ENCODE results near the gene SLC41A2.

Gene SLC41A2

GRCh38 chr12:104929368-104929767 is 28.7 kb downstream of the SLC41A2 start:
- no peak for DNase-seq (ENCODE audit: low spot score)

GRCh38 chr12:104928036-104928745 is 29.9 kb downstream of the SLC41A2 start:
- DNase-seq (ENCODE audit: low spot score), result no peak

GRCh38 chr12:104925501-104925900 is 32.6 kb downstream of the SLC41A2 start:
- DNase-seq (ENCODE audit: low spot score), result no peak

DNA sequence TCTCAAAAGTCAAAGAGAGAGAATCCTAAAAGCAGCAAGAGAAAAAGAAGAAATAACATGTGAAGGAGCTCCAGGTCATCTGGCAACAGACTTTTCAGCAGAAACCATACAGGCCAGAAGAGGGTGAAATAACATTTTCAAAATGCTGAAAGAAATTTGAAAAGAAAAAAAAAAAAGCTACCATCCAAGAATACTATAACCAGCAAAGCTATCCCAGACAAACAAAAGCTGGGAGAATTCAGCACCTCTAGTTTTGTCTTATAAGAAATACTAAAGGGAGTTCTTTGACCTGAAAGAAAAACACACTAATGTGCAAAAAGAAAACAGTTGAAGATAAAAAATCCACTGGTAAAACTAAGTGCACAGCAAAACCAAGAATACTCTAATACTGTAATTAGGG is 36.8 kb downstream of the SLC41A2 start:
- no peak for DNase-seq (ENCODE audit: low spot score)

DNA sequence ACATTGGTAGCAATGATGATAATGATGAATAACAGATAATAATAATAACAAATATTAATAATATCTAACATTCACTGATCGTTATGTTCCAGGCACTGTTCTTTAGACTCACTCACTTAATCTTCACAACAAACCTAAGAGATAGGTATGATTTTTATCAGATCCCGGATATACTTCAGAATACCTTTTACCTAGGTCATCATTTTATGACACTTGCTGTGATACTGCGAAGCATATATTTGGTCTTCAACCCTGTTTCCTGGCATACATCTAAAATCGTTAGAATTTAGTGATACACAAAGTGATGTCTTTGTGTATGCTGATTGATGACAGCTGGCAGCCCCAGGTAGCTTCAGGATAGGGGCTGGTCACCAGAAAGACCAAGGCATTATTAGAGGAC is 46.1 kb downstream of the SLC41A2 start:
- no peak for DNase-seq (ENCODE audit: low spot score)

DNA sequence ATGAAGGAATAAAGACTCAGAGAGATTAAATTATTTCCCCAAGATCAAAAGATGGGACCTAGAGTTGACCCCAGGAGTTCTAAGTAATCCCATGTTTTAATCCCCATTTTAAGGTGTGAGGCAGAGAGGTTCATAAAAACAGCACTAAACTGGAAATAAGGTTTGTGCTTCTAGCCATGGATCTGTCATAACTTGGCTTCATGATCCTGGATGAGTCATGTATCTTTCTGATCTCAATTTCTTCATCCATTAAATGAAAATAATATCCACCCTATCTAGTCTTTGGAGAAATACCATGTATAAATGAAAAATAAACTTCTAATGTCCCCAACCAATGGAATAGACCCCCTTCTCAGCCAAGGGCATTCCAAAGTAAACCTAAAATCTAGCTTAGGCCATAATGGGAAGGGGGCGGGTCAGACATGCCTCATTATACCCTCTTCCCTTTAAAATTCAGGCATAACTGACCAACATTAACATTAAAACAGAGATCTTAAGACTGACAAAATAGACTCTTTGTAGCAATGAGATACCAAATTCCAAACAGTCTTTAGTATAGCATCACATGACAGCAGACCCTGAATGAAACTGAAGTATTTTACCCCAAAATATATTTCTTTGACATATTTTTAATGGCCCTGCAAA is 47.8 kb downstream of the SLC41A2 start:
- DNase-seq (ENCODE audit: low spot score), result no peak

- DNase-seq (ENCODE audit: low spot score), result no peak
Observed at GRCh38 chr12:104909761-104910160, 48.3 kb downstream of the SLC41A2 start.
